PC-9 (cell line): ENCODE measurements around the gene PCDH9. TPM values are rescaled to one million over a fixed set of nuclear protein-coding genes. Genes with fewer than 3 reads are reported as not detected.

Experiments used
- BruUV-seq: library from RNA; stranded (reverse); fragments of 400-500 nt; replicated peaks from 2 replicates; lab custom pipeline; 2021; lab: Mats Ljungman, UMichigan
- CTCF ChIA-PET: fragments of 300-600 bp; sonication (Branson Sonifier 250); formaldehyde crosslinking; loops from one replicate; lab custom pipeline; 2022; ENCODE audit warnings: antibody characterized with exemption; lab: Charles Lee
- POLR2A ChIA-PET: fragments of 300-600 bp; sonication (Branson Sonifier 250); formaldehyde crosslinking; loops from one replicate; lab custom pipeline; 2022; ENCODE audit warnings: antibody characterized with exemption; ENCODE audit not compliant: unreplicated experiment; lab: Charles Lee
- DNase-seq, 2 experiments: peaks; one replicate each; pipeline versions ENCODE4 v3.0.0 to v3.0.0-alpha.2; 2015 to 2022; ENCODE audit warnings: mixed read lengths in 1 of 2
- H2AFZ ChIP-seq: fragments of 200-600 bp; sonication (generic); 2 replicates; pipeline ENCODE4 v1.8.1; 2017; ENCODE audit warnings: antibody characterized with exemption
- H3F3A ChIP-seq: fragments of 200-600 bp; sonication (generic); 2 replicates; pipeline ENCODE4 v1.8.1; 2017; ENCODE audit warnings: antibody characterized with exemption, mild to moderate bottlenecking, low read depth; ENCODE audit not compliant: insufficient read depth
- H3K27ac ChIP-seq: fragments of 200-600 bp; sonication (generic); 2 replicates; pipeline ENCODE4 v1.6.1; 2016; ENCODE audit warnings: mixed run types
- H3K27me3 ChIP-seq: fragments of 200-600 bp; sonication (generic); 2 replicates; pipeline ENCODE4 v1.6.1; 2016; ENCODE audit warnings: low read depth, mixed run types; ENCODE audit not compliant: insufficient read depth
- H3K36me3 ChIP-seq: fragments of 200-600 bp; sonication (generic); 2 replicates; pipeline ENCODE4 v1.6.1; 2016; ENCODE audit warnings: low read depth, mixed run types
- H3K4me1 ChIP-seq: fragments of 200-600 bp; sonication (generic); replicated peaks from 2 replicates; pipeline ENCODE4 v1.6.1; 2016; ENCODE audit warnings: mixed run types; ENCODE audit not compliant: insufficient read depth
- H3K4me2 ChIP-seq: fragments of 200-600 bp; sonication (generic); 2 replicates; pipeline ENCODE4 v1.6.1; 2017; ENCODE audit warnings: mixed run types
- H3K4me3 ChIP-seq: fragments of 200-600 bp; sonication (generic); 2 replicates; pipeline ENCODE4 v1.6.1; 2016; ENCODE audit warnings: mixed run types
- H3K79me2 ChIP-seq: fragments of 200-600 bp; sonication (generic); 2 replicates; pipeline ENCODE4 v1.6.1; 2017; ENCODE audit warnings: low read depth, mixed run types
- H3K9me2 ChIP-seq: fragments of 200-600 bp; sonication (generic); 2 replicates; pipeline ENCODE4 v1.8.1; 2017; ENCODE audit warnings: mild to moderate bottlenecking; ENCODE audit not compliant: insufficient read depth
- H3K9me3 ChIP-seq: fragments of 200-600 bp; sonication (generic); 2 replicates; pipeline ENCODE4 v1.8.1; 2016; ENCODE audit warnings: low read depth; ENCODE audit not compliant: insufficient read depth
- H4K20me1 ChIP-seq: fragments of 200-600 bp; sonication (generic); 2 replicates; pipeline ENCODE4 v1.8.1; 2017; ENCODE audit not compliant: insufficient read depth
- EZH2 ChIP-seq: fragments of 200-600 bp; sonication (generic); IDR thresholded peaks from 2 replicates; pipeline ENCODE4 v1.8.0; 2017; ENCODE audit warnings: antibody characterized with exemption, low read depth
- intact Hi-C: fragments of 100-400 bp; cut with micrococcal nuclease; formaldehyde crosslinking; loops from one replicate; pipeline ENCODE4 v1.10.0; 2022; ENCODE audit not compliant: unreplicated experiment
- total RNA-seq: library from RNA; stranded (reverse); gene quantifications from 2 replicates; pipeline ENCODE4 v1.2.3, GENCODE V29; 2021
- TF ChIP-seq, protein P1 (sequence below): fragments of 200-600 bp; sonication (generic); conservative IDR thresholded peaks from 2 replicates; pipeline ENCODE4 v1.6.1; 2017; ENCODE audit warnings: mixed run types, antibody characterized with exemption, mild to moderate bottlenecking, moderate library complexity

PCDH9 gene
- total RNA-seq, 1 experiment from 2014 or later, result 0.37 TPM

DNA sequence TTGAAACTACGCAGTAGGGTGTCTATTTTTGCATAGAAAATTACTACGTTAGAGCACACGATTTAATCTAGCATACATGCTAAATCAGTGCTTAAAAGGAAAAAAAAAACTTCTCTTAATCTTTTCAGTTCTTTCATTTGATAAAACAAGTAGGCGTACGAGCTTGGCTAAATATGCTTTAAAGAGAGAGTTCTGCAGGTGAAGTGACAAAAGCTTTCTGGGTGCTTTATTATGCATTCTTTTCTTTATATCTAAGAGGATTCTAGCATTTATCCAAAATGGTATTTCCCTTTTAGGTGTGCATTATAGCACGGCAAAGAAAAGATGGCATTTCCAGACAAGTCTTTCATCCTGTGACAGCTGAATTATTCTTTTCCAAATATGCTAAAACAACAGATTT lies 281.2 kb downstream of the PCDH9 start:
- no peak for TF ChIP-seq EZH2
- TF ChIP-seq, protein P1, sequence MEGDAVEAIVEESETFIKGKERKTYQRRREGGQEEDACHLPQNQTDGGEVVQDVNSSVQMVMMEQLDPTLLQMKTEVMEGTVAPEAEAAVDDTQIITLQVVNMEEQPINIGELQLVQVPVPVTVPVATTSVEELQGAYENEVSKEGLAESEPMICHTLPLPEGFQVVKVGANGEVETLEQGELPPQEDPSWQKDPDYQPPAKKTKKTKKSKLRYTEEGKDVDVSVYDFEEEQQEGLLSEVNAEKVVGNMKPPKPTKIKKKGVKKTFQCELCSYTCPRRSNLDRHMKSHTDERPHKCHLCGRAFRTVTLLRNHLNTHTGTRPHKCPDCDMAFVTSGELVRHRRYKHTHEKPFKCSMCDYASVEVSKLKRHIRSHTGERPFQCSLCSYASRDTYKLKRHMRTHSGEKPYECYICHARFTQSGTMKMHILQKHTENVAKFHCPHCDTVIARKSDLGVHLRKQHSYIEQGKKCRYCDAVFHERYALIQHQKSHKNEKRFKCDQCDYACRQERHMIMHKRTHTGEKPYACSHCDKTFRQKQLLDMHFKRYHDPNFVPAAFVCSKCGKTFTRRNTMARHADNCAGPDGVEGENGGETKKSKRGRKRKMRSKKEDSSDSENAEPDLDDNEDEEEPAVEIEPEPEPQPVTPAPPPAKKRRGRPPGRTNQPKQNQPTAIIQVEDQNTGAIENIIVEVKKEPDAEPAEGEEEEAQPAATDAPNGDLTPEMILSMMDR, result no peak
- no peaks in the 10 kb centered on the region for H3K27me3 ChIP-seq
- no peak overlapping the region for H3K4me3 ChIP-seq
- no peaks in the 10 kb centered on the region for H3F3A ChIP-seq
- H4K20me1 ChIP-seq, result no peaks in the 10 kb centered on the region
- intact Hi-C loops, result no loop called here
- H3K79me2 ChIP-seq, result no peaks in the 10 kb centered on the region
- POLR2A ChIA-PET, result interaction anchor here (0.7 kb wide), 1 partner anchor 1695 kb away, joined by 6 read pairs; no protein-coding TSS in a partner anchor
- H3K9me3 ChIP-seq, result no peaks in the 10 kb centered on the region
- H3K27ac ChIP-seq, result no peak overlapping the region
- no peaks in the 10 kb centered on the region for H3K36me3 ChIP-seq
- BruUV-seq, result no TSS peak
- no peaks in the 10 kb centered on the region for H3K9me2 ChIP-seq
- no peaks in the 10 kb centered on the region for H3K4me1 ChIP-seq
- no peak overlapping the region for H3K4me2 ChIP-seq
- DNase-seq, result no peak
- H2AFZ ChIP-seq, result no peak overlapping the region
- CTCF ChIA-PET, result no interaction called here

DNA sequence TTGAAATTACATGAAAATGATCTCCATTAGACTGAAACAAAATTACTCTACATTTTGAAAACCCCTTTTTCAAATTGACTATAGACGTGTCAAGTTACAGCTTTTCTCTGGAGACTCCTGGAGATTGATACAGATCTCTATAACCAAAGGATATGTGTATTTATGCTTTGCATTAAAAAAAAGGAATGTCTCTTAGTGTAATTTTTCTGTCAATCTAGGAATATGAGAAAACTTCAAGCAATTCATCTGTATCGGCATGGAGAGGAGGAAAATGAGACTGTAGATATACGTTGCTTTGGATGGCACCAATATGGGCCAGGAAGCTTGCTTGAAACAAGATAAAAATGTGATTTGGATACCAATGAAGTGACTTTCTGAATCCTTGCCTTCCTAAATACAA lies 286.6 kb downstream of the PCDH9 start:
- Histone ChIP-seq H3K9me2 (no peaks in the 10 kb centered on the region), H4K20me1 (no peaks in the 10 kb centered on the region), H3K4me1 (no peaks in the 10 kb centered on the region), H3K4me3 (no peak overlapping the region), H2AFZ (no peak overlapping the region), H3K27me3 (no peaks in the 10 kb centered on the region), H3K27ac (no peak overlapping the region), H3K9me3 (no peaks in the 10 kb centered on the region), H3K79me2 (no peaks in the 10 kb centered on the region), H3F3A (no peaks in the 10 kb centered on the region), H3K4me2 (no peak overlapping the region), H3K36me3 (no peaks in the 10 kb centered on the region)
- DNase-seq, result no peak
- TF ChIP-seq, protein P1, result no peak
- no peak for TF ChIP-seq EZH2
- ChIA-PET CTCF (no interaction called here), POLR2A (no interaction called here)
- intact Hi-C loops, result no loop called here
- no TSS peak for BruUV-seq

DNA sequence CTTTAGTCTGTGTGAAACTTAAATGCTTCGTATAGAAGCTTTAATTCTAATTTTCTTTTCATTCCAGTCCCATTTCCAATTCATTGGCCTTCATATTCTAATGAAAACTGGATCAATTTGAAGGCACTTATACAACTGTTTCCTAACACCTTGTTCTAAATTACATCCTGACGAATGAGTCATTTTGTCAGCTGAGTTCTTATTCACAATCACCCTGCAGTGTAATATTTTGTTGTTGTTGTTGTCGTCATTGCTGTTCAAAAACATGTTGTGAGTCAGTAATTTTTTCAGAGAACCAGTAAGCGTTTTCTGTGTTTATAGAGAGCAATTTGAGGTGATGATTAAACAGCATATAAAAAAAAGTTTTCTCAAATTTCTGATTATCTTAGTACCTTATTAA lies 290.0 kb downstream of the PCDH9 start:
- Histone ChIP-seq H3K4me1 (no peaks in the 10 kb centered on the region), H3K27ac (no peak overlapping the region), H3K4me3 (no peak overlapping the region), H4K20me1 (no peaks in the 10 kb centered on the region; the same call in 1 of the 2 replicates), H3K27me3 (no peaks in the 10 kb centered on the region), H2AFZ (no peak overlapping the region; the same call in 1 of the 2 replicates), H3K79me2 (no peaks in the 10 kb centered on the region), H3K9me2 (no peaks in the 10 kb centered on the region), H3K9me3 (no peaks in the 10 kb centered on the region), H3K36me3 (no peaks in the 10 kb centered on the region), H3F3A (no peaks in the 10 kb centered on the region), H3K4me2 (no peak overlapping the region)
- TF ChIP-seq, protein P1, result no peak
- TF ChIP-seq EZH2, result no peak
- ChIA-PET POLR2A (no interaction called here), CTCF (no interaction called here)
- intact Hi-C loops, result no loop called here
- BruUV-seq, result no TSS peak
- DNase-seq, result no peak
